Caki2 (cell line): Measurements from ENCODE around the gene FHL2. TPM values are rescaled to one million over a fixed set of nuclear protein-coding genes. Genes with fewer than 3 reads are reported as not detected.
A peak's percentile ranks its signal among the peaks of the same experiment; 100 is the strongest.
"Not testable (repeated sequence)": the region's sequence is repeated elsewhere in the genome, so short reads cannot be mapped to it uniquely, and the experiment has no call there.

Experiments
- DNase-seq: peaks from one replicate; pipeline ENCODE4 v3.0.0-alpha.2; 2015; ENCODE audit warnings: low read depth
- in situ Hi-C: cut with HindIII; loops from 2 replicates; pipeline ENCODE4 v1.10.0; 2016; ENCODE audit warnings: low sequenced_read_pairs, low pct_unique_long_range_greater_than_20kb, mixed read lengths
- total RNA-seq: library from RNA; depleted of rRNA; stranded (reverse); fragments of >200 nt; shearing (Covaris generic); gene quantifications from 2 replicates; pipeline ENCODE4 v1.2.3, GENCODE V29; 2014; ENCODE audit warnings: low replicate concordance

The FHL2 gene
- total RNA-seq, 1 experiment from 2014 or later, result 275 TPM

DNA sequence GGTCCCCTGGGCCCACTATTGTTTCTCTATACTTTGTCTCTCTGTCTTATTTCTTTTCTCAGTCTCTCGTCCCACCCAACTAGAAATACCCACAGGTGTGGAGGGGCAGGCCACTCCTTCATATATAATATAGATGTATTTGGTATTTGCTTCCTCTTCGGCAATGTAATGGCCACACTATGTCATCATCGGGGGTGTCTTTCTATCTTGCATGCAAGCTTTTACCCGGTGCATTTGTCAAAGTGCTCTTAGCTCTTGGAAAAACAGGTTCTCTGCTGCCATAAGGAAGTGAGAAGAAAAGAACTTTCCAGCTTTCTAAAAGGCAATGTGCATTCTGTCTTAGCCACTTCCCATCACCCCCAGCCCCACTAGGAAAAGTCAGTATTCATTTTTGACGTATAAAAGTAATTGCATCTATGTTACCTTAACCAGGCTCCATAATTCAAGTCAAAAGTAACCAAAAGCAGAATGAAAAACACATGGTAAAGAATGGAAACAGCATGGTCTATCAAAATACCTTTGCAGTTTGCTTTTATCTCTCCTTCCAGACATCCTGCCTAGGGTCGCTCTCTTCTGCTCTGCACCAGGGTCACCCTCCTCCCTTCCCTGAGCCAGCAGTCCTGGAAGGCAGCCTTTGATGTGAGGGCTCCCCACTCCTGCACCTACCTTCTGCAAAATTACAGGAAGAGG is 27.2 kb upstream of the FHL2 start:
- in situ Hi-C loops, result no loop called here
- no peak for DNase-seq

DNA sequence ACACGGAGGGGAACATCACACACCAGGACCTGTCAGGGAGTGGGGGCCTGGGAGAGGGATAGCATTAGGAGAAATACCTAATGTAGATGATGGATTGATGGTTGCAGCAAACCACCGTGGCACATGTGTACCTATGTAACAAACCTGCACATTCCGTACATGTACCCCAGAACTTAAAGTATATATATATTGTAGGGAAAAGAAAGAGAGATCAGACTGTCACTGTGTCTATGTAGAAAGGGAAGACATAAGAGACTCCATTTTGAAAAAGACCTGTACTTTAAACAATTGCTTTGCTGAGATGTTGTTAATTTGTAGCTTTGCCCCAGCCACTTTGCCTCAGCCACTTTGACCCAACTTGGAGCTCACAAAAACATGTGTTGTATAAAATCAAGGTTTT is 26.0 kb upstream of the FHL2 start:
- DNase-seq, in situ Hi-C loops: not testable (repeated sequence)

DNA sequence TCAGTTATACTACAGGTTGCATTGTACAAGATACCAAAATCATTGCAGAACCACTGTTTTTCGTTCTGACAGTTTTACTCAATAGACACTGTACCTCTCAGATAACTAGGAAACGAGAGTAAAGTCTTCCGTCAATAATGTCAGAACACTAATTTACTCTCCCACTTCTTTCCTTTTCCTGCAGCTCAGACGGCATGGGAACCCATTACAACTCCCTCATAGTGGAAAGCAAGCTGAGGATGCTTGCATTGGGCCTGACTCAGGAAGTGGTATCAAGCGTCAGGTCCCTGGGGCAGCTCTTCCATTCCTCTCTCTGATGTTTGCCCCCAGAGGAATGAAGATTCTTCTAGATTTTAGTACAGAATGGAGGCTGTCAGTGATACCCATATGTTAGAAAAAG is 23.9 kb upstream of the FHL2 start:
- in situ Hi-C loops, result no loop called here
- DNase-seq, result no peak

DNA sequence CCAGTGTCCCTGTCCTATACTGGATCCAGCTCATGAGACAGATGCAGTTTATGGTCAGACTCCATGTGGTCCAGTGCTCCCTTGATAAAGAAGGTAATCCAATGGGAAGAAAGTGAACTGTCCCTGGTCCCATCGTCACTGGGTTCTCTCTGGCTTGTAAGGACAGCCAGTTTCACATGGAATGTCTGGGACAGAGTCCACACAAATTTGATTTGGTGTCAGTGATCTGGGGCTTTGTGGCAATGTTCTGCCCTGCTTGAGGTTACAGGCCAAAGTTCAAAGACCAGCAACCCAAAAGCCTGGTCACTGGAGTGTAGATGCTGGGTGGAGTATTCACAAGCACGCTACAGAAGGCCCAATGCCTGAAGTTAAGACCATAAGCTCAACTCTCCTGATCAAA is 22.2 kb upstream of the FHL2 start:
- in situ Hi-C loops, result no loop called here
- DNase-seq, result no peak

DNA sequence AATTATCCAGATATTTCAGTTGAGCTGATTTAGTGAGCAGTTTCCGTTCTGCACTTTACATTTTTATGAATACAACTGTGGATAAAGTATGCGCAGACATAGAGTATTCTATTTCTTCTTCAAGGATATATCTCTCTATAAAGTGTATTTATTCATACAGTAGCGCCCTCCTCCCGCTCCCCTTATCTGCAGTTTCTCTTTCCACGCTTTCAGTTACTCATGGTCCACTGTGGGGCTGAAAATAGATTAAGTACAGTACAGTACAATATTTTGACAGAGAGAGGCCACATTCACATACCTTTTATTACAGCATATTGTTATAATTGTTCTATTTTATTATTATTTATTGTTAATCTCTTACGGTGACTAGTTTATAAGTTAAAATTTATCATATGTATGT is 19.7 kb upstream of the FHL2 start:
- in situ Hi-C loops, result no loop called here

DNA sequence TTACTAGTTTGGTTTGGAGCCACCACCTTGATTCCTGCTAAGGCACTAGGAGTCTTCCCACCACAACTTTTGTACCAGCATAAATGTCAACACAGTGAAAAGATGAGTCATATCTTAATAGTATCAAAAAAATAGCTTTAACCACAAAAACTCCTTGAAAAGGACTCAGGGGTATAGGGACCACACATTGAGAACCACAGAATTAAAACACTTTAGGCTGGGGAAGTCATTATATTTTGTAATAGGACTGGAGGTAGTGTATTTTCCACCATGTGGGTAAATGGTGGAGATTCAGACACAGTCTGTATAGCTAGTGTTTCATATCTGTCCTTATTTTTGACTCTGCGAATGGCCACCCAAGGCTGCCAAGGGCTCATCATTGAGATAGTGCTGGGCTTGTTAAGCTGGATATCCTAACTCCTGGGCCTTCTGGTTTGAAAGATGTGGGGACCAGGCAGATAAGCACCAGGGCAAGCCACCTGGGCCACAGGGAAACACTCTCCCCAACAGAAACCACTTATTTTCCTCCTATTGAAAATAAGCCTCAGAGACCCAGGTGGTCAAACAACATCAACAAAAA is 19.1 kb upstream of the FHL2 start:
- in situ Hi-C loops, result no loop called here
- DNase-seq, result peak; percentile 40

More for the DNA sequence above, 19.7 kb upstream of the FHL2 start:
- DNase-seq, result no peak

DNA sequence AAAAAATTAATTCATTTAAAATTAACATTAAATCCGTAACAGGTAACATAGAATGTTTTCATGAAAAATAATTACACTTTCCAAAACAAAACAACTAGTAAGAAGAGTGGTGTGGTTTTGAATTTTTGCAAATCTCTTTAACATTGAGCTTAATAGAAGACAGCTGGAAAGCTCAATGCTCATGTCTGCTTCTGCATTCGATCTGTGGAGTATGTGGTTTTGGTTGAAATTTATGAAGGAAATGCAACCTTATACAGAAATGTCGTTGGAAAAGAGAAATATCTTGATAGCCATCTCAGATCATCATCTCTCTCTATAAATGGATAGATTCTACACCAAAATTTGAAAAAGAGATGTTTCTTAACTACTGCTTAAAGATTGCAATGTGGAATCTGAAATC is 17.3 kb upstream of the FHL2 start:
- in situ Hi-C loops, result no loop called here
- no peak for DNase-seq

DNA sequence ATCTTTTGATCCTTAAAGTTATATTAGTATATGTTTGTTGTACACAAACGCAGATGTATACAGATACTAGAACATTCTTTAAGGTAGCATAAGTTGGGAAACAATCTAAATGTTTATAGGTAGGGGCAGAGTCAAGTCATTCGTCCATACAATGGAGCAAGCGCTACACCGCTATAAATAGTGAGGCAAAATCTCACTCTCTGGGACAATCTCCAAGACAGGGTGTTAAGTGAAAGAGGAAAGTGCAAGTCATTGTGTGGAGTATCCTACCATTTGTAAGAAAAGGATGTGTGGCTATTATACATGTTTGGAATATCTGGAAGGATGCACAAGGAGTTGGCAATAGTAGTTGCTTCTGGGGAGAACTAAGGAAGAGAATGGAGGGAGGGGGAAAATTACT is 16.2 kb upstream of the FHL2 start:
- no peak for DNase-seq
- in situ Hi-C loops, result no loop called here

DNA sequence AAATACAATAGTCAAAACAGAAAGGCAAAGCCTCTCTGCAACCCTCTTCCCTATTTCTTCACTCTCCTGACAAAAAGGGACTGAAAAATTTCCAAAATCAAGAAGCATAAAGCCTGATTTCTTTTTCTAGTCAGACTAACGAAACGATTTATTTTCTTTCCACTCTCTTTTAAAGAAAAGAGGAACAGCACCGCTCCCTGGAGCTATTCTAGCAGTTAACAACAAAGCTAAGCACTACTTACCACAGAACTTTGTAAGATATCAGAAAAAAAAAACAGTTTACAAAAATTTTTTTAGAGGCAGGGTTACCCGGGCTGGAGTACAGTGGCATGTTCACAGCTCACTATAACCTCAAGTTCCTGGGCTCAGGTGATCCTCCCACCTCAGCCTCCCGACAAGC is 14.4 kb upstream of the FHL2 start:
- no peak for DNase-seq
- in situ Hi-C loops, result no loop called here

DNA sequence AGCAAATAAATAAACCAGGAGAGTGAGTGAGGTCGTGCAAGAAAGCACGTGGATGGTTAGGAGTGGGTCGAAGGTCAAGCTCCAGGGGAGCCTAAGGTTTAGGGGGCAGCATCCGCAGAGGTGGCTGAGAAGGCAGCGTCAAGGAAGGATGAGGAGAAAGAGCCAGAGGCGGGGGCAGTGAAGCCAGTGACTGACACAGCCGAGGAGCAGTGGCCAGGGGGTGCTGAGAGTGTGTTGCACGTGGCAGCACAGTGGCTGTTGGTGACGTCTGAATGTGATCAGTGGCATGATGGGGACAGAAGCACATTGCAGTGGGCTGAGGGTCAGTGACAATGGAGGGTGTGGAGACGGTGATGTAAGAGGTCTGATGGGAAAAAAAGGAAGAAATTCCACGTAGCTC is 13.7 kb upstream of the FHL2 start:
- peak; percentile 74 for DNase-seq
- in situ Hi-C loops, result no loop called here

DNA sequence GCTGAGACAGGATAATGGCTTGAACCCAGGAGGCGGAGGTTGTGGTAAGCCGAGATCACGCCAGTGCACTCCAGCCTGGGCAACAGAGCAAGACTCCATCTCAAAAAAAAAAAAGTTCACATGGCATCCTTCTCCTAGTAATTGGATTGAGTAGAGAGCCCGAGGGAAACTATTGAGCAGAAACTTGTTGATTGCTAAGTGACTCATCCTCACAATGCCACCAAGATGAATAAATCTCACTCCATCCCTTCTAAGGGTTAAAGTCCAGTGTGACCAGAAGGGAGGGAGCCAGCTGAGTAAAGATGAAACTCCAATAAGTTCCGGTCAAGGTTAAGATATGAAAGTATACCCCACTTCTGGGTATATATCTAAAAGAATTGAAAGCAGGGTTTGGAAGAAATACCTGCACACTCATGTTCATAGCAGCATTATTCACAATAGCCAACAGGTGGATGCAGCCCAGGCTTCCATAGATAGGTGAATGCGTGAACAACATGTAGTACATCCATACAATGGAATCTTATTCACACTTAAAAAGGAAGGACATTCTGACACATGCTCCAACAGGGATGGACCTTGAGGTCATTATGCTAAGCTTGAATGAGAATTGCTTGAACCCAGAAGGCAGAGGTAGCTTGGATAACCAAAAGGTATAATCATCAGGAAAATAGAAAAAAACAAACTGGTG is 13.0 kb upstream of the FHL2 start:
- in situ Hi-C loops, result no loop called here
- DNase-seq, result peak; percentile 92

DNA sequence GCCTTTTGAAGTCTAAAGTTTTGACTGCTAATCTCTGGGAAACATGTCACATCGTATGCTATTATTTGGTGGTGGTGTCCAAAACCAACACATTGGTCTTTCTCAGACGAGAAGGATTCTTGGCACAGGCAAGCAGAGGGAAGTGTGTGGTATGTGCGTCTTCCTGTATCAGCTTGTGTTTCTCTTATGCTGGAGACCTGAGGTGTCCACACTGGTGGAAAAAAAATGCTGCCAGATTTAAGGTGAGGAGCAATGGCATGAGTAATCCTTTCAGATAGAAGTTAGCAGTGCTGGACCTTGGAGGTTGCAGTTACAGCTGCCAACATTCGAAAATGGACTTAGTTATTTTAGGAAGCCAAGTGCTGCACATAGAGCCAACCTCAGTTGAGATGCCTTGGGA is 11.7 kb upstream of the FHL2 start:
- no peak for DNase-seq
- in situ Hi-C loops, result no loop called here

DNA sequence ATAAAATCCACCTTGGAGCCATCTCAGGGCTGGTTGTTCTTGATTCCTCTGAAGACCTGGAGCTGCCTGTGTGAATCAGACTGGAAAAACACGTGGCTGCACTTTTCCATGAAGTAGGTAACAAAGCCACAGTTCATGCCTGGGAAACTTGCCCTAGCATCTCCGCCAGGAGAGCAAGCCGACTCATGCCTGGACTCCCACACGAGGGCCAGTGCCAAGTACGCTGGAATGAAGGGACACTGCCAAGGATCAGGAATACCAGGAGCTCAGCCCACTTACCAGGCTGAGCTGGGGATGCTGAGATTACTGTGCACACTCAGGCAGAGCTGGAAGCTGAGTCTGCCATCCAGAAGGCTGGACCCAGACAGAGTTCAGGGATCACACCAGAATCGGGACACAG is 10.9 kb upstream of the FHL2 start:
- DNase-seq, result peak; percentile 90
- in situ Hi-C loops, result no loop called here

DNA sequence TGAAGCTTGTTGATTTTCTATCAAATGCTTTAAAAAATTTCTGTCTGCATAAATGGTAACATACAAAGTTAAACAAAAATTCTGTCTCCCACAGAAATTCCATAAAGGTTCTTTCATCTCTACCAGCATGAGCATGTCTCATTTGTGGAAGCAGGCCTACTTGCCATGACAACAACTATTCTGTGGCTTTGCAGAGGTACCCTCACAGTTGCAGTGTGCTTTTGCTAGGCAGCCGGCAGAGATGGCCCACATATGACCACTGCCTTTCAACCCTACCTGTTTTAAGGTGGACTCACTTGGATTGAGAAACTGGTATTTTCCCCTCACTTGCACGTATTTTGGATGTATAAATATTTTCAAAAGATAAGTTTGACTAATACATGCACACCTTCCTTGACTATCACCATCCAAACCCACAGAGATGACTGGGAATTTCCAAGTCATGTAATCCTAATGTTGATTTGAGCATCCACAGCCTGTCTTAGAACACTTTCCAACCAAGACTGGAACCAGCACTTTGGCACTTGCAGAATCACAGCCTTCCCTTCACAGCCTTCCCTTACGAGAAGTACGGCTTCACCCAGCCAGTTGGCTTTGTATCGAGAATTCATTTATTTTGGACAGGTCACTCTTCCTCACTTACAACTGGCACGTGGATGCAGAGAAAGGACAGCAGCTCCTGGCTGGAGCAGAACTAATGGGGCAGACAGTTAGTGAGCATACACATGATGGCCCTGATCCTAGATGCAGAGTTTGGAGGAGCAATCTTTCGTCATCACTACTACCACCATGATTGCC is 9.3 kb upstream of the FHL2 start:
- in situ Hi-C loops, result no loop called here
- no peak for DNase-seq

DNA sequence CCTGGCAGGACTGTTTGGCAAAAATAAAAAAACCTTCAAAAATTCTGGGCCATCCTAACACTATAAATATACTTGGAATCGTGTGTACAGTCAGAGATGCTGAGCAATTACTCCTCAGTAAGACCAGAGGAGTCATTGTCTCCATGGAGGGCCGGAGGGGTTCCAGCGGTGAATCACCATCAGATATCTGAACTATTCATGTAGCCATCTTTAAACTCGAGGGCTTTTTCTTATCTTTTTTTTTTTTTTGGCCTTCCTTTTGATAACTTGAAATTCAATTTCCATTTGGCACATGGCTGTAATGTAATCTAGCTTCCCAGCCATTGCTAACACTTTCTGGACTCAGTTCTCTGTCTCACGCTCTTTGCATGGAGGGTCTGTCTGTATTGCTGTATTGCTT is 7.4 kb upstream of the FHL2 start:
- in situ Hi-C loops, result no loop called here
- no peak for DNase-seq

DNA sequence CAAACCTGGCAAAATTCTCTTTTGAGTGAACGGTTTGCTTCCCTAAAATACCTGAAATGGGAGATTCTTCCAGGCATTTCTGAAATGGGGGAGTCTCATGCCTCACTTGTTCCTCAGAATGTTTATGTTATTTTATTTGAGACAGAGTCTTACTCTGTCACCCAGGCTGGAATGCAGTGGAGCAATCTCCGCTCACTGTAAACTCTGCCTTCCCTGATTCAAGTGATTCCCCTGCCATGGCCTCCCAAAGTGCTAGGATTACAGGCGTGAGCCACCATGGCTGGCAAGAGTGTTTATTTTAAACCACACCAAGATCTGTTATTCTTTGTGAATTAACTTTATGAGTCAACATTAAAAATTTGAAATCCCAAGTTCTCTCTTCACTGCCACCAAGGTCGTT is 6.4 kb upstream of the FHL2 start:
- DNase-seq, result peak; percentile 67
- in situ Hi-C loops, result no loop called here

DNA sequence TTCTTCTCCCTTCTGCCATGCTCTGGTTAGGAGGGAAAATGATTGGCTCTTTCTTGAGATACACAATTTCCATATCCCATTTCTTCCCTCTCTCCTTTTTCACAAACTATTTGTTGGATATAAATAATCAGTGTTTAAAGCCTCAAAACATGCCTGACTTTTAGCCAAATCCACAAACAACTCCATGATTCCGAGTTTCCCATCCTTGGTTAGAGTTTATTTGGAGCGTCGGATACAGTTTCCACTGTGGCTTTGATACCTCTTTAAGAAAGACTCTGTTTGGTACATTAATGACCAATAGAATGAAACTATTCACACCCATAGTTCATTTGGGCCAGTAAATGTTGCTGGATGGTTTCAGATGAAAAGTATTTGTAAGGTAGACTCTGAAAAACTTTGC is 5.9 kb upstream of the FHL2 start:
- in situ Hi-C loops, result no loop called here
- DNase-seq, result no peak

DNA sequence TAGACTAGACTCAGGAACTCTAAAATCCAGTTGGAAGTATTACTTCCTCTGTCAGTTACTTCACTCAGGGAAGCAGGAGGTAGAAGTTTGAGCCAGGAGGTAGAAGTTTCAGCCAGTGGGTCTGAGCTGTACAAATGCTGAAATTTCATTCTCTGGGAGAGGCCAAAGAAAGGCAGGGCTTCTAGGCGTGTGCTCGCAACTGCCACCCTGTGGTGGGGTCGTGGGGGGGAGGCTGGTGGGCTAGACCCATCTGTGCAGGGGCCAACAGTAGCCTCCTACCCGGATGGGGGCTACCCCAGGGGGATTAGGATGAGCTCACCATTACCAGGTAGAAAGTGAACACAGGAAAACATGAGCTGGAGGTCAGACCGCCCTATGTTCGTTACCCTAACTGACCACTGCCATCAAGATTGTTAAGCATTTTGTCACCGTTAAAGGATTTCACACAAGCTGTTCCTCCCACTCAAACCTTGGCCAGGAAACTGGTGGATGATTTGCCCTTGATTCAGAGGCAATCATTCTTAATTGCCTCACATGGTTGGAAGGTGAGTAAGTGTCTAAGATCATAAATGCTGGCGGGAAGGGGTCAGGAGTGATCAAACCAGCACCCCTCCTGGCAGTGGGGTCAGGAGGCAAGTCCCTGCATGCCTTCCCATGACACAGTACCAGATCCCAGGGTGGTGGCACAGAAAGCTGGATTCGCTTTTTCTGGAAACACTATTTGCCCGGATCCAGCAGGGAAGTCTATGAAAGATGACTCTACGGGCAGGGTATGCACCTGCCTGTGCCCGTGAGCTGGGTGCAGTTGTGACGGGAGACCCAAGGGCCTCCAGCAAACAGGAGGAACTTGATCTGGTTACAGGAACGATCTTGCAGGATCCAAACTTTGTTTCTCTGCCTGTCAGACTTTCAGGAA is 5.2 kb upstream of the FHL2 start:
- in situ Hi-C loops, result no loop called here
- peak; percentile 99 for DNase-seq
